Motor neuron (in vitro differentiated cells): ENCODE results near the gene DOK6. TPM values are rescaled to one million over a fixed set of nuclear protein-coding genes. Genes with fewer than 3 reads are reported as not detected.
"Not testable (repeated sequence)": the region's sequence is repeated elsewhere in the genome, so short reads cannot be mapped to it uniquely, and the experiment has no call there.

Experiments
- ATAC-seq, 8 experiments: fragments of 200-7000 bp; cut with Tn5 transposase; replicated peaks in 6 of 8; 2 replicates each; pipeline ENCODE4 v1.8.0; 2021; ENCODE audit warnings: mild to moderate bottlenecking in 8 of 8, moderate library complexity in 8 of 8
- H3K27ac ChIP-seq, 2 donors: fragments of 250-450 bp; sonication (Bioruptor Pico); 2 replicates each; pipeline ENCODE4 v1.9.0; 2021; ENCODE audit warnings: antibody characterized with exemption in 2 of 2, mild to moderate bottlenecking in 2 of 2, moderate library complexity in 1 of 2
- H3K4me1 ChIP-seq, 2 donors: fragments of 250-450 bp; sonication (Bioruptor Pico); replicated peaks in 1 of 2; 2 replicates each; pipeline ENCODE4 v1.6.1; 2021; ENCODE audit warnings: antibody characterized with exemption in 2 of 2, mild to moderate bottlenecking in 2 of 2, moderate library complexity in 1 of 2
- H3K4me3 ChIP-seq, 5 donors: fragments of 250-450 bp; sonication (Bioruptor Pico); 2 replicates each; pipeline ENCODE4 v1.9.0; 2021; ENCODE audit warnings: antibody characterized with exemption in 5 of 5, mild to moderate bottlenecking in 5 of 5, moderate library complexity in 4 of 5
- WGBS, 10 experiments: fragments of 450-650 bp; shearing (Covaris generic); methylation state at CpG; one replicate each; pipeline ENCODE4 v1.0.0; 2022; 5-methylcytosine and 5-hydroxymethylcytosine counted together
- in situ Hi-C, 9 experiments: fragments of 400-800 bp; cut with MboI; loops; one replicate each; pipeline ENCODE4 v1.15.0; 2021; ENCODE audit warnings: low sequenced_read_pairs in 9 of 9, low pct_unique_long_range_greater_than_20kb in 2 of 9; ENCODE audit not compliant: unreplicated experiment in 9 of 9
- total RNA-seq, 8 experiments: library from RNA; unstranded; fragments of 300-600 nt; gene quantifications; 2 replicates each; pipeline versions ENCODE4 v1.2.3 to v1.2.4, GENCODE V29; 2022

The DOK6 gene
- total RNA-seq, 8 experiments from 2014 or later, result 4.8 to 13.8 (median 11.3) TPM

DNA sequence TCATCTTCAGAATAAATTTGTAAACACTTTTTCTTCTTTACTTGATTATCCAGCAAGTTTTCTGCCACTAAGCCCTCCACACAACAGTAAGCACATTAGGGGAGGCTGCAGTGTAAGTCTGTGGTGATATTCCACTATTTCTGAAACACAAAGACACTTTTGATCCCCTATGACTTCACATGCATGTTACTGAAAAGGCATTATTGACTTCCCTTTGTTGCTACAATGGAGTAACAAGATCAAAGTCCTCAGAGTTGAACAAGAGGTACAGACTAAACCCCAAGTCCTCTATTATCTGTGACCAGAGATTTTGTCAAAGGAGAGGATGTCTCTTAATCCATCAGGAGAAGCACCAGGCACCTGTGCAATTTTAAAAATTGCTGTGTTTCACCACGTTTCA lies 389.1 kb downstream of the DOK6 start:
- WGBS, 10 experiments, result 38% methylated on average over 1 of the region's 1 CpG; no CpG with 5 or more reads in 9 of the 10 experiments
- in situ Hi-C loops, result no loop called here
- peaks cover 0 to 8% of the 10 kb centered on the region in 2 donors for H3K4me1 ChIP-seq
- ATAC-seq, result no peak
- H3K4me3 ChIP-seq, result no peak overlapping the region
- no peak overlapping the region for H3K27ac ChIP-seq

DNA sequence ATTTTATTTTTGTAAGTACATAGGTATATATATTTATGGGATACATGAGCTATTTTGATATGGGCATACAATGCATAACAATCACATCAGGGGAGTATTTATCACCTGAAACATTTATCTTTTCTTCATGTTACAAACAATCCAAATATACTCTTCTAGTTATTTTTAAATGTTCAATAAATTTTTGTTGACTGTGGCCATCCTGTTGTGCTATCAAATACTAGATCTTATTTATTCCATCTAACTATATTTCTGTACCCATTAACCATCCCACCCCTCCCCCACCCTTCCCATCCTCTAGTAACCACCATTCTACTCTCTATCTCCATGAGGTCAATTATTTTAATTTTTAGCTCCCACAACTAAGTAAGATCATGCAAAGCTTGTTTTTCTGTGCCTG lies 390.0 kb downstream of the DOK6 start:
- H3K27ac ChIP-seq, result no peak overlapping the region
- H3K4me1 ChIP-seq, result peaks cover 0 to under 1% of the 10 kb centered on the region in 2 donors
- ATAC-seq, result no peak
- H3K4me3 ChIP-seq, result no peak overlapping the region
- in situ Hi-C loops, result no loop called here

- 30 to 100% (median 78%) methylated on average over 1 to 5 of the region's 5 CpGs; no CpG with 5 or more reads in 3 of the 10 experiments for WGBS, 10 experiments
- ATAC-seq, result peak in 5 of 8 experiments; percentile 33 to 70 (median 56)
- Histone ChIP-seq H3K4me3 (no peak overlapping the region), H3K27ac (no peak overlapping the region), H3K4me1 (no peaks in the 10 kb centered on the region)
- in situ Hi-C loops, result no loop called here
Measured at GRCh38 chr18:69795791-69796190, 395.1 kb downstream of the DOK6 start.

DNA sequence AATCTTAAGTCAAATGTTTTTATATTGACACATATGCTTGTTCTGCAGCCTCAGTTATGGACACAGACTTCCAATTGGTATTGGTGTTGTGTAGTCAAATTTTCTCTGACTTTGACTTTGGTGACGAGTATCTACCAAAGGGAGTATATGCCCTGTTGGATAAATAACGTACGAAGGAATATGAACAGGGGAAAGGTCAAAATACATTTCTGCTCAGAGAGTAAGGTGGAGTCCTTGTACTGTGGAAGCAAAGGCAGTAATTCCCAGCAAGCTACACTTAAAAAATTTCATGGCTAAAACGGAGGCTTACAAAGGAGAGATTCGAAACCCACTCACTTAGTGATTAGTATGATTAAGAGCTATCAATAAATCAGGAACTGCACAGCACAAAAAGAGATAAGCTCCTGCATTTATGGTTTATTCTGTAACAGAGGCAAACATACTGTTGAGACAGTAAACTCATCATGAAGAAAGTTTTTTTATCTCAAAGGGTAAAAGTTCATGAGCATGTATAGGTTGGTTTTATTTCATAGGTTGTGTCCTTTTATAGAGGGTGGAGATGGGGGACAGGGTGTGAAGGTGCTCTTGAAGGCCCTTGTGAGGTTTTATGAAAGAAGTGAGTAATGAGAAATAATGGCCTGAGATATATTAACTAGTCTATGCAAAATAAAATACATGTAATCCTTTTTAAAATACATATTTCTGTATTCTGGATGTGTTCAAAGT lies 404.3 kb downstream of the DOK6 start:
- Histone ChIP-seq H3K27ac (no peak overlapping the region), H3K4me1 (no peaks in the 10 kb centered on the region), H3K4me3 (no peak overlapping the region)
- in situ Hi-C loops, result no loop called here
- WGBS, 10 experiments, result 79 to 100% (median 94%) methylated on average over 2 to 5 of the region's 5 CpGs; no CpG with 5 or more reads in 1 of the 10 experiments
- no peak for ATAC-seq

DNA sequence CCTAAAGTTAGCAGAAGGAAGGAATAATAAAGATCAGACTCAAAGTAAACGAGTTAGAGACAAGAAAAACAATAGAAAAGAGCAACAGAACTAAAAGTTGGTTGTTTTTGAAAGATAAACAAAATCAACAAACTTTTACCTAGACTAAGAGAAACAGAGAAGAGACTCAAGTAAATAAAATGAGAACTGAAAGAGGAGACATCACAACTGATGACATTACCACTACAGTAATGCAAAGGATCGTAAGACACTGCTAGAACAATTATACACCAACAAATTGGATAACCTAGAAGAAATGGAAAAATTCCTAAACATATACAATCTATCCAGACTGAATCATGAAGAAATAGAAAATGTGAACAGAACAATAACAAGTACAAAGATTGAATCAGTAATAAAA lies 407.7 kb downstream of the DOK6 start:
- ATAC-seq, result no peak
- in situ Hi-C loops, result no loop called here
- Histone ChIP-seq H3K27ac (no peak overlapping the region), H3K4me1 (no peaks in the 10 kb centered on the region), H3K4me3 (no peak overlapping the region)
- WGBS, 10 experiments, result 33 to 100% (median 84%) methylated on average over 1 to 2 of the region's 2 CpGs

DNA sequence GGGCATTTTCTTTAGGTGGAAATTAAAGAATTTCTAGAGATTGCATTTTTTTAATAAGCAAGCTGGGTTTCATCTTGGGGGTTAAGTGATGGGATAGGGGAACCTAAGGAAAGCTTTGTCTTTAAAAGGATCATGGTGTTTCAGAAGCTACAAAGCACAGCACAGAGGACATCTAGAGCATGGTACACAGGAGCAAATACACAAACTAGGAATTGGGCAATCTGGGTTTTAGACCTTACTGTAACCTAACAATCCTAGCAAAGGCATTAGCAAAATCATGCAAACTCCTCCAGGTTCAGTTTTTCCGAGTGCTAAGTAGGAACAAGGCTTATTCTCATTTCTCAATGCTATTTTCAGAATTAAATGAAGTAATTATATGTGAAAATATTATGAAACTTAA lies 412.9 kb downstream of the DOK6 start:
- no peaks in the 10 kb centered on the region for H3K4me1 ChIP-seq
- 23 to 100% (median 86%) methylated on average over 1 of the region's 1 CpG; no CpG with 5 or more reads in 3 of the 10 experiments for WGBS, 10 experiments
- no peak overlapping the region for H3K4me3 ChIP-seq
- no peak for ATAC-seq
- no peak overlapping the region for H3K27ac ChIP-seq
- in situ Hi-C loops, result no loop called here

GRCh38 chr18:69814861-69815385 lies 414.2 kb downstream of the DOK6 start:
- H3K4me3 ChIP-seq, result no peak overlapping the region
- H3K27ac ChIP-seq, result no peak overlapping the region
- H3K4me1 ChIP-seq, result no peaks in the 10 kb centered on the region
- no peak for ATAC-seq
- 59 to 100% (median 90%) methylated on average over 1 to 4 of the region's 4 CpGs; no CpG with 5 or more reads in 1 of the 10 experiments for WGBS, 10 experiments
- in situ Hi-C loops, result no loop called here

DNA sequence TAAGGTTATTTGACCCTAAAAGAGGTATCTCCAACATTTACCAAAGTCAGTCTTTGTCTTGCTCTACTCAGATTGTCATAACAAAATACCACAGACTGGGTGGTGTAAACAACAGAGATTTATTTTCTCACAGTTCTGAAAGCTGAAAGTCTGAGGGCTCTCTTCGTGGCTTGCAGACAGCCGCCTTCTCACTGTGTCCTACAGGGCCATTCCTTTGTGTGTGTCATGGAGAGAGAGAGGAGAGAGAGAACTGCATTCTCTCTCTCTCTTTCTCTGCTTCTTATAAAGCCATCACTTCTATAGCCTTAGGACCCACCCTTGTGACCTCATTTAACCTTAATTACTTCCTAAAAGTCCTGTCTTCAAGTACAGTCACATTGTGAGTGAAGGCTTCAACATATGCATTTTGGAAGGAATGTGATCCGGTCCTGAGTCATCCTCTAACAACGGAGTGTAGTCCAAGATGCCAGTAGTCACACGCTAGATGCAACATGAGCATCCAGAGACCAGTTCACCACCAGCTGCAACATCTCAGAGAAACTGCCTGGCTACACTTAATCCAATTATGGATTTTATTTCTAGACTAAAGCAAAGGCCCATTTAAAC lies 416.8 kb downstream of the DOK6 start:
- no peak overlapping the region for H3K4me3 ChIP-seq
- in situ Hi-C loops, result no loop called here
- 24 to 100% (median 81%) methylated on average over 1 to 5 of the region's 5 CpGs; no CpG with 5 or more reads in 2 of the 10 experiments for WGBS, 10 experiments
- no peaks in the 10 kb centered on the region for H3K4me1 ChIP-seq
- H3K27ac ChIP-seq, result no peak overlapping the region
- ATAC-seq, result peak in 3 of 8 experiments; percentile 40 to 99 (median 99)

DNA sequence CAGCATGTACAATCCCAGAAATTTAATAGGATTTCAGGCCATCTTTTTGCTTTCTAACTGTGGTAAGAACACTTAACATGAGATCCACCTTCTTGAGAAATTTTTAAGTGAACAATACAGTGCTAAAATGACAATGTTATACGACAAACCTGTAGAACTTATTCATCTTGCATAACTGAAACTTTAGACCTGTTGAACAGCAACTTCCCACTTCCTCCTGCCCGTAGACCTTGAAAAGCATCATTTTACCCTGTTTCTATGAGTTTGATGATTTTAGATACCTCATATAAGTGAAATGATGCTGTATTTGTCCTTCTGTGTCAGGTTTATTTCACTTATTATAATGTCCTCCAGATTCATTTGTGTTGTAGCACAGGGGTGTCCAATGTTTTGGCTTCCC lies 418.8 kb downstream of the DOK6 start:
- Histone ChIP-seq H3K4me1 (no peaks in the 10 kb centered on the region), H3K4me3 (no peak overlapping the region), H3K27ac (no peak overlapping the region)
- in situ Hi-C loops, result no loop called here
- WGBS, 10 experiments, result 30 to 100% (median 72%) methylated on average over 2 of the region's 2 CpGs; no CpG with 5 or more reads in 3 of the 10 experiments
- ATAC-seq, result no peak

DNA sequence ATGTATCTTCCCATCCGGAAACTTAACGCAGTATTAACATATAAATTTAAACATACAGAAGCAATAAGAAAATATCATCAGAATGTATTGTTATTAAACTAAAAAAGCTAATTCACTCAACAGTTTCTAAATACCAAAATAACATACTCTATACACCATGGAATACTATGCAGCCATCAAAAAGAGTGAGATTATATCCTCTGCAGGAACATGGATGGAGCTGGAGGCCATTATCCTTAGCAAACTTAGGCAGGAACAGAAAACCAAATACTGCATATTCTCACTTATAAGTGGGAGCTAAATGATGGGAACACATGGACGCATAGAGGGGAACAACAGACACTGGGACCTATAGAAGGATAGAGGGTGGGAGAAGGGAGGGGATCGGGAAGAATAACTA lies 419.9 kb downstream of the DOK6 start:
- Histone ChIP-seq H3K27ac (no peak overlapping the region), H3K4me3 (no peak overlapping the region), H3K4me1 (no peaks in the 10 kb centered on the region)
- ATAC-seq, result no peak
- 85 to 100% (median 97%) methylated on average over 2 to 4 of the region's 4 CpGs for WGBS, 10 experiments
- in situ Hi-C loops, result no loop called here

DNA sequence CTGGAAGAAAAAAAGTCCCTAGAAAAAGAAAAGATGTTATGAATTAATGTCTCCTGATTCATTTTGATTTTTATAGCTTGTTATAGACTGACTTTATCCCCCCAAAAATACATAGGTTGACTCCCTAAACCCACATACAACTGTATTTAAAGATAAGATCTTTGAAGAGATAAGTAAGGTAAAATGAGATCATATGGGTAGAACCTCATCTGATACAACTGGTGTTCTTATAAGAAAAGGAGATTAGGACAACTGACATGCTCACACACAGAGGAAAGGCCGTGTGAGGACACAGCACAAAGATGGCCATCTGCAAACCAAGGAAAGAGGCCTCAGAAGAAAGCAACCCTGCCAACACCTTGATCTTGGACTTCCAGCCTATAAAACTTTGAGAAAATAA lies 429.5 kb downstream of the DOK6 start:
- in situ Hi-C loops, result no loop called here
- Histone ChIP-seq H3K4me3 (no peak overlapping the region), H3K4me1 (no peaks in the 10 kb centered on the region), H3K27ac (no peak overlapping the region)
- WGBS, 10 experiments, result 43 to 100% (median 100%) methylated on average over 1 of the region's 1 CpG; no CpG with 5 or more reads in 5 of the 10 experiments
- no peak for ATAC-seq

DNA sequence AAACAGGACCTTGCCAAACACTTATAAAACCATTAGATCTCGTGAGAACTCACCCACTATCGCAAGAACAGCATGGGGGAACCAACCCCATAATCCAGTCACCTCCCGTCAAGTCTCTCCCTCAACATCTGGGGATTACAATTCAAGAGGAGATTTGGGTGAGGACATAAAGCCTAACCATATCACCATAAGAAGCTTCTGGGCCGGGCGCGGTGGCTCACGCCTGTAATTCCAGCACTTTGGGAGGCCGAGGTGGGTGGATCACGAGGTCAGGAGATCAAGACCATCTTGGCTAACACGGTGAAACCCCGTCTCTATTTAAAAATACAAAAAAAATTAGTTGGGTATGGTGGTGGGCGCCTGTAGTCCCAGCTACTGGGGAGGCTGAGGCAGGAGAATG lies 434.3 kb downstream of the DOK6 start:
- in situ Hi-C loops, H3K4me3 ChIP-seq, H3K27ac ChIP-seq, H3K4me1 ChIP-seq, ATAC-seq: not testable (repeated sequence)
- 80 to 100% (median 92%) methylated on average over 1 to 7 of the region's 12 CpGs; no CpG with 5 or more reads in 4 of the 10 experiments for WGBS, 10 experiments

DNA sequence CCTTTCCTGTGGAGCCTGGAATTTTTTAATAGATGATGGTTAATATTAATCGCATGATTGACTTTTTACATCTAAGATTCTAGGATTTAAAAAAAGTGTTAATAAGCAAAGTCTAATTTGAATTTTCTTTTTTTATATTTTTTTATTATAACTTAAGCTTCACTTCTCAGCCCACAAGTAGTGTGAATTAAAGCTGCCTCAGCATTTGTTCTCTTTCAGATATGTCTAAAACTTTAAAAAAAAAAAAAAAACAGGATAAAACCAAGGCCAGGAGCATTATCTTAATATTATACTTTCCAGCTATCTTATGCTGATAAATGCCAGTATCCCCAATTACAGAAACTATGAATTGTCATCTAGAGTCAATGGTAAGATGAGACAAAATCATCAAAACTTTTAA lies 437.3 kb downstream of the DOK6 start:
- WGBS, 10 experiments, result 86 to 100% (median 100%) methylated on average over 1 of the region's 1 CpG; no CpG with 5 or more reads in 1 of the 10 experiments
- in situ Hi-C loops, result no loop called here

More for the DNA sequence above, 437.3 kb downstream of the DOK6 start:
- Histone ChIP-seq H3K4me1 (peaks cover 0 to 7% of the 10 kb centered on the region in 2 donors), H3K4me3 (no peak overlapping the region), H3K27ac (no peak overlapping the region)
- no peak for ATAC-seq
